ENCODE results near the gene MYO1E. TPM values are rescaled to one million over a fixed set of nuclear protein-coding genes. Genes with fewer than 3 reads are reported as not detected.

The MYO1E gene
- total and polyA plus RNA-seq, 2 of the 8 experiments (the other 6 are each of a cell fraction or from before 2014, with no cell fraction given), result 19.6 to 142 TPM

- Histone ChIP-seq H2BK15ac (ENCODE audit: low read length) (no peak overlapping the region), H3K4me3 (ENCODE audit: extremely low read depth in 1 of 4, insufficient read depth in 2 of 4, low read depth in 3 of 4, low read length in 4 of 4) (no peak overlapping the region), H2BK12ac (ENCODE audit: low read depth, low read length) (no peak overlapping the region), H3K27ac (ENCODE audit: low read depth, low read length) (no peak overlapping the region), H3K56ac (replicated peaks; ENCODE audit: insufficient read length, low read depth, low read length) (no peak overlapping the region), H2AFZ (ENCODE audit: low read length) (no peak overlapping the region), H2BK120ac (replicated peaks; ENCODE audit: low read depth, low read length) (no peak overlapping the region), H3K23ac (ENCODE audit: insufficient read length) (no peak overlapping the region), H3K18ac (ENCODE audit: extremely low read depth, low read length) (0 out of 2 replicates have a peak overlapping the region, but pooled peaks have one; percentile 13), H3K4me2 (ENCODE audit: insufficient read depth in 1 of 2, low read depth in 2 of 2, low read length in 2 of 2) (no peak overlapping the region), H4K91ac (replicated peaks; ENCODE audit: insufficient read length, low read length) (peak overlapping the region; percentile 25), H3K36me3 (ENCODE audit: control insufficient read depth in 2 of 4, insufficient read depth in 4 of 4, low read length in 3 of 4) (no peaks in the 10 kb centered on the region), H3K4ac (replicated peaks; ENCODE audit: insufficient read length, low read depth, low read length) (no peak overlapping the region), H4K5ac (ENCODE audit: insufficient read length, low read depth, low read length) (no peak overlapping the region), H4K20me1 (replicated peaks in 1 of 2; ENCODE audit: control insufficient read depth in 1 of 2, insufficient read depth in 2 of 2, low read length in 2 of 2) (no peaks in the 10 kb centered on the region), H2BK20ac (ENCODE audit: low read length) (no peak overlapping the region), H3K9me3 (ENCODE audit: insufficient read depth in 2 of 2, low read depth in 1 of 2, low read length in 1 of 2) (no peaks in the 10 kb centered on the region), H3K79me1 (ENCODE audit: low read depth, low read length) (peaks cover 10% of the 10 kb centered on the region; the same call in 1 of the 2 replicates), H4K8ac (ENCODE audit: extremely low read depth, insufficient read depth, low read length) (no peak overlapping the region), H3K4me1 (replicated peaks in 1 of 4; ENCODE audit: control insufficient read depth in 3 of 4, insufficient read depth in 4 of 4, low read length in 3 of 4) (peaks cover 6 to 14% (median 7%) of the 10 kb centered on the region in 4 experiments), H2AK5ac (ENCODE audit: low read depth, low read length) (no peak overlapping the region), H3K14ac (ENCODE audit: insufficient read length) (no peak overlapping the region), H3K23me2 (ENCODE audit: low read depth, low read length) (no peaks in the 10 kb centered on the region), H3K9ac (replicated peaks in 1 of 4; ENCODE audit: extremely low read depth in 1 of 4, low read depth in 3 of 4, low read length in 3 of 4) (no peak overlapping the region), H3K27me3 (replicated peaks in 1 of 4; ENCODE audit: control insufficient read depth in 3 of 4, extremely low read depth in 1 of 4, insufficient read depth in 3 of 4, low read length in 3 of 4) (no peaks in the 10 kb centered on the region), H3K79me2 (ENCODE audit: control insufficient read depth in 1 of 2, insufficient read depth in 2 of 2, low read length in 2 of 2) (peaks cover 0 to 67% of the 10 kb centered on the region in 2 experiments), H2BK5ac (ENCODE audit: low read depth, low read length) (no peak overlapping the region)
- DNase-seq (ENCODE audit: low read depth in 1 of 2, low spot score in 2 of 2), result no peak
- ChIA-PET CTCF (ENCODE audit: partially characterized antibody) (interaction anchor here (1.1 kb wide), 2 partner anchors 16 to 36 kb away, joined by 3 to 8 read pairs; no protein-coding TSS in a partner anchor), POLR2A (ENCODE audit: partially characterized antibody) (interaction anchor here (2.3 kb wide), 1 partner anchor 10 kb away, joined by 9 read pairs; no protein-coding TSS in a partner anchor)
- no peak for FAIRE-seq
- TF ChIP-seq MAFK (IDR thresholded peaks at IDR 0.05; ENCODE audit: low read depth, low read length) (no peak), SRF (IDR thresholded peaks at IDR 0.05; ENCODE audit: low read depth, low read length) (no peak), ZNF274 (IDR thresholded peaks at IDR 0.05; ENCODE audit: borderline replicate concordance, extremely low read depth, low read length) (no peak), TBP (IDR thresholded peaks at IDR 0.05; ENCODE audit: low read depth, low read length) (no peak), POLR2A (IDR thresholded peaks at IDR 0.05; ENCODE audit: control extremely low read depth in 1 of 2, low read depth in 2 of 2, low read length in 2 of 2) (no peak), SUZ12 (IDR thresholded peaks at IDR 0.05; ENCODE audit: low read length) (no peak), RAD21 (IDR thresholded peaks at IDR 0.05 in 1 of 2, conservative IDR thresholded peaks at IDR 0.05 in 1 of 2; ENCODE audit: low read depth in 2 of 2, low read length in 2 of 2) (no peak), SIRT6 (IDR thresholded peaks at IDR 0.05; ENCODE audit: low read length) (no peak), EZH2 (IDR thresholded peaks at IDR 0.05; ENCODE audit: low read depth, low read length, severe bottlenecking) (no peak), TAF7 (optimal IDR thresholded peaks at IDR 0.05; ENCODE audit: borderline replicate concordance, low read depth, low read length) (no peak)
Observed at GRCh38 chr15:59344311-59344710, 28.4 kb downstream of the MYO1E start.
